GM19193 (cell line): ENCODE results near the gene SORCS1.

ENCODE experiments used
- POLR2A ChIP-seq: IDR thresholded peaks from 4 replicates; pipeline ENCODE4 v1.6.1; 2011; ENCODE audit not compliant: insufficient read depth, insufficient read length; ENCODE audit errors: extremely low read depth

The SORCS1 gene

GRCh38 chr10:106625751-106626150 is 538.8 kb downstream of the SORCS1 start:
- TF ChIP-seq POLR2A, result no peak

GRCh38 chr10:106619346-106619745 is 545.2 kb downstream of the SORCS1 start:
- no peak for TF ChIP-seq POLR2A

- TF ChIP-seq POLR2A, result no peak
Measured at GRCh38 chr10:106618646-106619045, 545.9 kb downstream of the SORCS1 start.

- no peak for TF ChIP-seq POLR2A
Measured at GRCh38 chr10:106615081-106615480, 549.4 kb downstream of the SORCS1 start.

GRCh38 chr10:106614293-106614692 is 550.2 kb downstream of the SORCS1 start:
- no peak for TF ChIP-seq POLR2A

GRCh38 chr10:106612381-106612780 is 552.1 kb downstream of the SORCS1 start:
- no peak for TF ChIP-seq POLR2A

- no peak for TF ChIP-seq POLR2A
Measured at GRCh38 chr10:106609470-106610266, 554.8 kb downstream of the SORCS1 start.

- TF ChIP-seq POLR2A, result no peak
Measured at GRCh38 chr10:106608066-106608465, 556.4 kb downstream of the SORCS1 start.

- TF ChIP-seq POLR2A, result no peak
Measured at GRCh38 chr10:106595281-106595680, 569.2 kb downstream of the SORCS1 start.

GRCh38 chr10:106593876-106594275 is 570.6 kb downstream of the SORCS1 start:
- TF ChIP-seq POLR2A, result no peak

GRCh38 chr10:106592396-106592795 is 572.1 kb downstream of the SORCS1 start:
- no peak for TF ChIP-seq POLR2A

- TF ChIP-seq POLR2A, result no peak
Measured at GRCh38 chr10:106582291-106582690, 582.2 kb downstream of the SORCS1 start.

GRCh38 chr10:106577756-106578155 is 586.8 kb downstream of the SORCS1 start:
- no peak for TF ChIP-seq POLR2A

- TF ChIP-seq POLR2A, result no peak
Measured at GRCh38 chr10:106577266-106577665, 587.2 kb downstream of the SORCS1 start.

- no peak for TF ChIP-seq POLR2A
Measured at GRCh38 chr10:106576534-106576933, 588.0 kb downstream of the SORCS1 start.

GRCh38 chr10:106573106-106573505 is 591.4 kb downstream of the SORCS1 start:
- TF ChIP-seq POLR2A, result no peak
